HG02970 (cell line): ENCODE data around the gene DNASE2.

Experiments
- ATAC-seq: cut with Tn5 transposase; IDR thresholded peaks from one replicate; pipeline ENCODE4 v1.9.1; 2021; ENCODE audit warnings: mild to moderate bottlenecking, moderate library complexity, moderate number of reproducible peaks; ENCODE audit not compliant: unreplicated experiment, low FRiP score

The DNASE2 gene

GRCh38 chr19:12836529-12836863, 44.8 kb downstream of the DNASE2 start:
- no peak for ATAC-seq

GRCh38 chr19:12834976-12835757, 46.1 kb downstream of the DNASE2 start:
- no peak for ATAC-seq

GRCh38 chr19:12834566-12834943, 46.7 kb downstream of the DNASE2 start, which contains the start of gene RTBDN:
RTBDN (minus strand) TSS chr19:12834579; CDS start chr19:12829979, 4,600 bp downstream.
- no peak for ATAC-seq

- no peak for ATAC-seq
Measured at GRCh38 chr19:12833738-12834565, 47.3 kb downstream of the DNASE2 start.

- ATAC-seq = no peak
Measured at GRCh38 chr19:12833418-12833737, 47.9 kb downstream of the DNASE2 start.

GRCh38 chr19:12828494-12828893, 52.8 kb downstream of the DNASE2 start:
- ATAC-seq = no peak

- no peak for ATAC-seq
Measured at GRCh38 chr19:12825254-12826131, 55.8 kb downstream of the DNASE2 start.
